NT2/D1 (cell line): ENCODE data around the gene XRN1.

Experiments used
- DNase-seq: peaks from one replicate; pipeline ENCODE4 v3.0.0-alpha.2; 2011; ENCODE audit warnings: low read depth, low spot score
- H3K27me3 ChIP-seq: 2 replicates; pipeline ENCODE4 v1.6.0; 2011; ENCODE audit warnings: mild to moderate bottlenecking; ENCODE audit not compliant: insufficient read length, insufficient read depth
- H3K36me3 ChIP-seq: 2 replicates; pipeline ENCODE4 v1.6.1; 2011; ENCODE audit warnings: mild to moderate bottlenecking, low read length, mixed read lengths; ENCODE audit not compliant: insufficient read depth, insufficient read length
- H3K4me1 ChIP-seq: 2 replicates; pipeline ENCODE4 v1.5.1; 2011; ENCODE audit not compliant: insufficient read depth, insufficient read length
- H3K4me3 ChIP-seq: 2 replicates; pipeline ENCODE4 v1.5.1; 2011; ENCODE audit warnings: low read depth; ENCODE audit not compliant: insufficient read length
- H3K9ac ChIP-seq: 2 replicates; pipeline ENCODE4 v1.6.0; 2011; ENCODE audit warnings: low read depth; ENCODE audit not compliant: insufficient read length
- H3K9me3 ChIP-seq: 2 replicates; pipeline ENCODE4 v1.5.1; 2011; ENCODE audit warnings: mild to moderate bottlenecking, low read length; ENCODE audit not compliant: insufficient read depth
- SUZ12 ChIP-seq: IDR thresholded peaks from 2 replicates; pipeline ENCODE4 v1.6.1; 2011; ENCODE audit not compliant: insufficient read length, insufficient read depth; ENCODE audit errors: extremely low read depth
- YY1 ChIP-seq: IDR thresholded peaks from 2 replicates; pipeline ENCODE4 v1.6.1; 2011; ENCODE audit not compliant: insufficient read length, insufficient read depth
- ZNF274 ChIP-seq: IDR thresholded peaks from 2 replicates; pipeline ENCODE4 v1.6.1; 2011; ENCODE audit warnings: mild to moderate bottlenecking, low read depth, low read length

Gene XRN1

GRCh38 chr3:142470826-142471225 lies 23.0 kb upstream of the XRN1 start:
- no peak for DNase-seq
- H3K27me3 ChIP-seq = no peaks in the 10 kb centered on the region
- no peaks in the 10 kb centered on the region for H3K9me3 ChIP-seq
- no peaks in the 10 kb centered on the region for H3K4me1 ChIP-seq
- no peaks in the 10 kb centered on the region for H3K36me3 ChIP-seq
- H3K4me3 ChIP-seq = no peak overlapping the region
- no peak overlapping the region for H3K9ac ChIP-seq
- no peak for TF ChIP-seq YY1
- no peak for TF ChIP-seq ZNF274
- TF ChIP-seq SUZ12 = no peak

- H3K9me3 ChIP-seq = no peaks in the 10 kb centered on the region
- H3K4me3 ChIP-seq = no peak overlapping the region
- H3K9ac ChIP-seq = no peak overlapping the region
- DNase-seq = no peak
- H3K27me3 ChIP-seq = no peaks in the 10 kb centered on the region
- no peaks in the 10 kb centered on the region for H3K4me1 ChIP-seq
- no peaks in the 10 kb centered on the region for H3K36me3 ChIP-seq
- no peak for TF ChIP-seq SUZ12
- no peak for TF ChIP-seq YY1
- no peak for TF ChIP-seq ZNF274
These were observed 20.6 kb upstream of the XRN1 start for GRCh38 chr3:142468456-142468855.

GRCh38 chr3:142467768-142468167 lies 19.9 kb upstream of the XRN1 start:
- TF ChIP-seq YY1 = no peak
- no peak for TF ChIP-seq ZNF274
- no peak for TF ChIP-seq SUZ12

GRCh38 chr3:142460689-142461088 lies 12.9 kb upstream of the XRN1 start:
- Histone ChIP-seq H3K9ac (no peak overlapping the region), H3K9me3 (no peaks in the 10 kb centered on the region), H3K27me3 (no peaks in the 10 kb centered on the region), H3K4me3 (no peak overlapping the region), H3K4me1 (no peaks in the 10 kb centered on the region), H3K36me3 (peaks cover 8% of the 10 kb centered on the region)
- no peak for DNase-seq
- TF ChIP-seq SUZ12 (no peak), ZNF274 (no peak), YY1 (no peak)

More at GRCh38 chr3:142467768-142468167, 19.9 kb upstream of the XRN1 start:
- no peaks in the 10 kb centered on the region for H3K27me3 ChIP-seq
- no peak for DNase-seq
- no peaks in the 10 kb centered on the region for H3K4me1 ChIP-seq
- no peak overlapping the region for H3K9ac ChIP-seq
- no peaks in the 10 kb centered on the region for H3K9me3 ChIP-seq
- H3K4me3 ChIP-seq = no peak overlapping the region
- no peaks in the 10 kb centered on the region for H3K36me3 ChIP-seq

- Histone ChIP-seq H3K36me3 (peaks cover 8% of the 10 kb centered on the region), H3K9me3 (no peaks in the 10 kb centered on the region), H3K9ac (no peak overlapping the region), H3K27me3 (no peaks in the 10 kb centered on the region), H3K4me3 (no peak overlapping the region), H3K4me1 (no peaks in the 10 kb centered on the region)
- TF ChIP-seq SUZ12 (no peak), ZNF274 (no peak), YY1 (no peak)
- DNase-seq = no peak
These were observed 12.1 kb upstream of the XRN1 start for GRCh38 chr3:142459929-142460328.

GRCh38 chr3:142459096-142459495 lies 11.3 kb upstream of the XRN1 start:
- no peak for DNase-seq
- H3K9me3 ChIP-seq = no peaks in the 10 kb centered on the region
- H3K9ac ChIP-seq = no peak overlapping the region
- no peak for TF ChIP-seq YY1
- no peak for TF ChIP-seq SUZ12
- TF ChIP-seq ZNF274 = no peak
- no peak overlapping the region for H3K4me3 ChIP-seq
- H3K4me1 ChIP-seq = no peaks in the 10 kb centered on the region
- no peaks in the 10 kb centered on the region for H3K27me3 ChIP-seq
- peaks cover 8% of the 10 kb centered on the region for H3K36me3 ChIP-seq

- DNase-seq = no peak
- no peaks in the 10 kb centered on the region for H3K27me3 ChIP-seq
- no peak overlapping the region for H3K4me3 ChIP-seq
- peaks cover 25% of the 10 kb centered on the region for H3K36me3 ChIP-seq
- H3K9ac ChIP-seq = no peak overlapping the region
- TF ChIP-seq SUZ12 = no peak
- TF ChIP-seq YY1 = no peak
- TF ChIP-seq ZNF274 = no peak
- no peaks in the 10 kb centered on the region for H3K9me3 ChIP-seq
- no peaks in the 10 kb centered on the region for H3K4me1 ChIP-seq
These were observed 3.0 kb upstream of the XRN1 start for GRCh38 chr3:142450881-142451280.

GRCh38 chr3:142450189-142450588 lies 2.4 kb upstream of the XRN1 start:
- Histone ChIP-seq H3K9me3 (no peaks in the 10 kb centered on the region), H3K4me3 (no peak overlapping the region), H3K27me3 (no peaks in the 10 kb centered on the region), H3K9ac (no peak overlapping the region), H3K4me1 (no peaks in the 10 kb centered on the region), H3K36me3 (peaks cover 25% of the 10 kb centered on the region)
- no peak for DNase-seq
- TF ChIP-seq SUZ12 = no peak
- TF ChIP-seq YY1 = no peak
- no peak for TF ChIP-seq ZNF274
